HG02763 (cell line): ENCODE measurements around the gene RPTOR.

Experiments used
- ATAC-seq: cut with Tn5 transposase; IDR thresholded peaks from one replicate; pipeline ENCODE4 v1.9.1; 2021; ENCODE audit warnings: mild to moderate bottlenecking, moderate library complexity; ENCODE audit not compliant: unreplicated experiment

RPTOR gene

DNA sequence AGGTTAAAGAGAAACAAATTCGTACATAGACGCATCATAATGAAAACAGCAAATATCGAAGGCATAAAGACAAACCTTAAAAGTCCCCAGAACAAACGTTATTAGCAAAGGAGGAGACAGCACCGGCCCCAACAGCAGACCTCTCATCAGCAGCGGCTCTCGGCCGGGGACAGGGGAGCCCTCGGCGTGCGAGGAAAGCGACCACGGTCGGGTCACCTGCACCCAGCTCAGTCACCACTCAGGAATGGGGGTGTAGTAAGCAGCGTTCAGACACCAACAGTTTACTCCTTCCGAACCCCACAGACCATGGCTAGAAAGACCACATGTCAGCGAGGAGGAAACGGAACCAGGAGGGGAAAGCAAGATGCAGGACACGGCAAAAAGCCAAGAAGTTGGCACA lies 337.7 kb downstream of the RPTOR start:
- ATAC-seq: no peak

DNA sequence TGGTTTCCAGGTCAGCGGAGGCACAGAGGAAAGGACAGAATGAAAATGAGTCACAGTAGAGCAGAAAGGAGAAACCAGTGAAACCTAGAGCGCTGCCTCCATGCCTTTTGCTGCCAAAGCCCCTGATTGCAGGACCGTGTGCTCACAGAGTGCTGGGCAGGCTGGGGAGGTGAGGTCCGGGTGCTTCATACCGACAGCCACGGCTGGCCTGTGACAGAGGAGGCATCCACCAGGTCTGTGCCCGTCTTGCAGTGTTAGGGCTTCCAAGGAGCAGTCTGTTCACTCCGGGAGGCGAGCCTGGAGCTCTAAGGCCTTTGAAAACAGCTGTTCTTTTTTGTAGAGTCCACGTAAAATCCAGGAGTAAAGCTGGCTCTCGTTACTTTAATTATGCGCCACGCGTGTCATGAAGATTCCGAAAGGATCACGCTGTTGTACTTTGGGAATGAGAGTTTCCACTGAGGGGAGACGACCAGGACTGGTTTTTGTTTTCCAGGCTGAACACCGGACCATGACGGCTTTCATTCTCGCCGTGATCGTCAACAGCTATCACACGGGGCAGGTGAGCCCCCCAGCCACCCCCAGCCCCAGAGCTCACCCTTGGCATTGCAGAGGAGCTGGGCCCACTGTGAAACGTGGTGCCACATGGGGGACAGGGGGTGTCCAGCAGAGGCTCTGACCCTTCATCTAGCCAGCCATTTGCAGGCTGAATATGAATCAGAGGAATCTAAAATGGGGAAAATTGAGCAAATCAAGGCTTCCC lies 338.5 kb downstream of the RPTOR start:
- ATAC-seq: no peak

GRCh38 chr17:80883831-80884735 lies 339.4 kb downstream of the RPTOR start:
- no peak for ATAC-seq

- ATAC-seq: no peak
Observed at GRCh38 chr17:80884811-80885210, 340.2 kb downstream of the RPTOR start.

- no peak for ATAC-seq
Observed at GRCh38 chr17:80885947-80886582, 341.4 kb downstream of the RPTOR start.

- no peak for ATAC-seq
Observed at GRCh38 chr17:80886641-80887573, 342.3 kb downstream of the RPTOR start.

- no peak for ATAC-seq
Observed at GRCh38 chr17:80887639-80888175, 343.1 kb downstream of the RPTOR start.

- ATAC-seq: no peak
Observed at GRCh38 chr17:80888276-80889160, 343.9 kb downstream of the RPTOR start.

GRCh38 chr17:80889231-80890195 lies 344.9 kb downstream of the RPTOR start:
- no peak for ATAC-seq

- no peak for ATAC-seq
Observed at GRCh38 chr17:80890196-80890920, 345.7 kb downstream of the RPTOR start.

DNA sequence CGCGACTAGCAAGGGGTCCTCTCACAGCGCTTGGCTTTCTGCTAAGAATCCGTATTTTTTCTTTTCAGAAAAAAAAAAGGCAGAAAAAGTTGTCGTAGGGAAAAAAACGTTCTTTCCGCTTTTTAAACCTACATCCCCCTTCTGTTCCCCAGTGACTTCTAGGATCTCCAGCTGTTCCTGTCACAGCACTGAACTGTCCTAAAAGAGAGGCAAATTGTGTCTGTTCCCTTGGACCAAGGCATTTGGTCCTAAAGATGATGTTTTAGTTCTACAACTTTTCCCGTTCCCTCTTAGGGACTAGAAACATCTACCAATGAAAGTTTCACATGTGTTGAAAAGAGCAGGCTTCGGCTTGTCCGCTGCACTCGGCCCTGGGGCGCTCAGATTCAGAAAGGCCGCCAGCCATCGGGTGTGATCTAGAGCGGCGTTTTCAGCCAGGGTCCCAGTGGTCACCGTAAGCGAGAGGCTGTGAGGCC lies 346.3 kb downstream of the RPTOR start:
- no peak for ATAC-seq

DNA sequence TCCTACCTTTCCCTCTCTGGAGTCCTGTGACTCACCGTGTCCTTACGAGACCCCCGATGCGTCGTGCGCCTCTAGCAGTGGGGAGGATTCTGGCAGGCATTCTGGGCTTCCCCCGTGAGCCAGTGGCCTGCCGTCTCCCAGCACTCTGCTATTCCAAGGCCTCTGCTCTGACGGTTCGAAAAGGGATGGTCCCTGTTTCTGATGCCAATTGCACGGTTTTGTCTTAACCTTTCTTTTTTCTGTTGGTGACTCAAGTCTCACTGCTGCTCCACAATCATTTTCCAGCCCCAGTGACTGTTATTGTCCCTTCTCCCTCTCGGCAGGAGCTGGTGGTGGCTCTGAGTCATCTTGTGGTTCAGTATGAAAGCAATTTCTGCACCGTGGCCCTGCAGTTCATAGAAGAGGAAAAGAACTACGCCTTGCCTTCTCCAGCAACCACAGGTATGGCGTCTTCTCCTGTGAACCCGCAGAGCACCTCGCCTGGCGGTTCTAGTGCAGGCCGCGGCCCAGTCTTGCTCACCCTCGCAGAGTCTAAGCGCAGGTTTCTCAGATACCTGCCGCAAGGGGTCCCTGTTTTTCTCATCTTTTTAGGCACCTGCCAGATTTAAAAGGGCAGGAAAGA lies 346.9 kb downstream of the RPTOR start:
- ATAC-seq: no peak

DNA sequence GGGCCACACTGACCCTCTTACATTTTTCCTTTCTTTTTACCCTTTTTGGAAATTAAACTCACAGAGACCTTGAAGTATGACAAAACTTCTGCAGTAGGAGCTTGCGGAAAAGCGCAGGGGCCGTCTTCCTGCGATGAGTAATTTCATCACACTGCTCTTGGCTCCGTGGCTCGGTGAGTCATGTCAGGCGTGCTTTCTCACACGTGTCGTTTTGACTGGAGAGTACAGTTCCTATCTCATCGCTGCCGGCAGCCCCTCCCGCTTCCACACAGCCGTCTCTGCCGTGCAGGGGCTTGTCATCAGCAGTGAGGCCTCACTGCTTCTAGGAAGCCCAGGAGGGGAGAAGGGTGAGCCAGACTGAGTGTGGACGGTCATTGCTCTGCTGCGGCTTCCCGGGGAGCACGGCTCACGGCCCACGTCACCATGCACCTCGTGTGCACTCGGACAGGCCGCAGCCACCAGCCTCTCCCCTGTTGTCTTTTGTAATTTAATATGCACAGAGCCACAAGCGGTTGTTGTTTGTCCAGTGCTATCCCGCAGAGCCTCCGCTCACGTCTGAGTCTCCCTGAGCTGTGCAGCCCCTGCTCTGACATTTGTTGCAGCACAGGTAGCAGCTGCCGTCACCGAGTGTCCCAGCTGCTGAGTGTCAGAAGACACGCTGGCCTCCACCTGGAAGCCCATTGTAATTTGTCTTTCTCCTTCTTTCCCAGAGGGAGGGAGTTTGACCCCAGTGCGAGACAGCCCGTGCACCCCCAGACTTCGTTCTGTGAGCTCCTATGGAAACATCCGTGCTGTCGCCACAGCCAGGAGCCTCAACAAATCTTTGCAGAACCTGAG lies 347.6 kb downstream of the RPTOR start:
- ATAC-seq: no peak

DNA sequence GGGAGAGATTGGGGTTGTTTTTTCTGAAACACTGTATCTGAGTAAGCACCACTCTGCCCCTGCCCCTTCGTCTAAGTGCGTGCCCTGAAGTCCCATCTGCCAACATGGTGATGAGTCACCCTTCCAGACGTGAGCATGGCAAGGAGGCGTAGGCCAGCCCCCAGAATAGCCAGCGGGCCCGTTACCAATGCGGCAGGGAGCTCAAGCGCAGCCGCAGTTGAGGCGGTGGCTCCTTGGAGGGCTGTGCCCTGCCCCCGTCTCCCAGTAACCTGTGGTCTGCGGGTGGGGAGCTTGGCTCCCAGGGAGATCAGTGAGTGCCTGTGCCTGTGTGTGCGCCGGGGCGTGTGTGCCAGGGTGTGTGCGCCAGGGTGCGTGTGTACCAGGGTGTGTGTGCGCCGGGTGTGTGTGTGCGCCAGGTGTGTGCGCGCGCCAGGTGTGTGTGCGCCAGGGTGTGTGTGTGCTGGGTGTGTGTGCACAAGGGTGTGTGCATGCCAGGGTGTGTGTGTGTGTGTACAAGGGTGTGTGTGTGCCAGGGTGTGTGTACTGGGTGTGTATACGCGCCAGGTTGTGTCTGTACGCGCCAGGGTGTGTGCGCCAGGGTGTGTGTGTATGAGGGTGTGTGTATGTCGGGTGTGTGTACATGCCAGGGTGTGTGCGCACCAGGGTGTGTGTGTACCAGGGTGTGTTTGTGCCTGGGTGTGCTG lies 348.4 kb downstream of the RPTOR start:
- no peak for ATAC-seq
